Fibroblast of skin of scalp (primary cell): ENCODE measurements around the gene WNK4.

Experiments used
- DNase-seq: peaks from one replicate; pipeline ENCODE4 v3.0.0-alpha.2; 2013

Gene WNK4

DNA sequence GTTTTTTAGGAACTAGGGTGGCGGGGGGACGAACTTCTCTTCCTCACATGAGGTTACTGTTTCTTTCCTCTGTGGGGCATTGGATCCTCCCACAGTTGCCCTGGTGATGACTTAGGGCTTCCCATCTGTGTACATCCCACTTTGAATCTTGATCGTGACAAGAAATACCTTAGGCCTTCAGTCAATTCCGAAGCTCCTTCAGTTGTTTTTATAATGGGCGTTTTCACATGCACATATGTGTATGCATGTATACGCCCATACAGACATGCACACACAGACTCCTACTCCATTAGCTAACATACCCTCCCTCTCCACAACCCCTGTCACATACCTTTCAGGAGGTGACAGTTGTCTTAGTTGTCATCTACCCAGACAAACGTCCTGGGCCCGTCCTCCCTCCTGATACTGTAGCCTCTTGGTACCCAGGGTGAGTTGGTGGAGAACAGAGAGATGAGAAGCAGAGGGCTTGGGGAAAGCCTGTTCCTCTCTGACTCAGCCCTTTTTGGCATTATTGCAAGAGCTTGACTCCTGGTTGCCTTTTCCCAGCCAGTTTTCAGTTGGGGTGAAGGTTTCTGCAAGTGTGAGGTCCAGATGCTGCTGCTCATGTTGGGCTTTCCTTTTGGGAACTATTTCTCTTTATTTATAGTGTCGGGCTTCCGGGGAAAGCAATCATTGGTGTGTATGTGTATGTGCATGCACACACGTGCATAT, 61.7 kb downstream of the WNK4 start:
- no peak for DNase-seq

GRCh38 chr17:42843358-42843934, 63.0 kb downstream of the WNK4 start:
- DNase-seq, result peak; percentile 65

DNA sequence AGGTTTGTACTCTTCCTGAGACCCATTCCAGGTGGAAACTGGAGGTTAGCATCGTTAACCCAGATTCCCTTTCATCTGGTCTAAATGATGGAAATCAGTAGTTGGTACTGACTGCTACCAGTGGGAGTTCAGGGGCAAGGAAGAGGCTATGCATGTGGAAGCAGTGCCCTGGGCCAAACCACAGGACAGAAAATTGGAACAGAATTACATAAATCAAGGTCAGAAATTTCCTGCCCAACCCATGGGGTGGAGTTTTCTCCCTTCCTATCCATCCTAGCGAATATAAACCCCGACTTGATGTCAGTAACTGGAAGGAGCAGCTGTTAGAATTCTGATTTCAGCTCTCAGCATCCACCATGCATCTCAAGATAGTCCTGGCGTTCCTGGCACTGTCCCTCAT, 63.9 kb downstream of the WNK4 start, which contains the start of gene AOC2:
TSS of gene AOC2 (plus strand) at position 310 of the 400 bp plus-strand sequence. CDS start at position 357, 47 bp downstream.
- no peak for DNase-seq

DNA sequence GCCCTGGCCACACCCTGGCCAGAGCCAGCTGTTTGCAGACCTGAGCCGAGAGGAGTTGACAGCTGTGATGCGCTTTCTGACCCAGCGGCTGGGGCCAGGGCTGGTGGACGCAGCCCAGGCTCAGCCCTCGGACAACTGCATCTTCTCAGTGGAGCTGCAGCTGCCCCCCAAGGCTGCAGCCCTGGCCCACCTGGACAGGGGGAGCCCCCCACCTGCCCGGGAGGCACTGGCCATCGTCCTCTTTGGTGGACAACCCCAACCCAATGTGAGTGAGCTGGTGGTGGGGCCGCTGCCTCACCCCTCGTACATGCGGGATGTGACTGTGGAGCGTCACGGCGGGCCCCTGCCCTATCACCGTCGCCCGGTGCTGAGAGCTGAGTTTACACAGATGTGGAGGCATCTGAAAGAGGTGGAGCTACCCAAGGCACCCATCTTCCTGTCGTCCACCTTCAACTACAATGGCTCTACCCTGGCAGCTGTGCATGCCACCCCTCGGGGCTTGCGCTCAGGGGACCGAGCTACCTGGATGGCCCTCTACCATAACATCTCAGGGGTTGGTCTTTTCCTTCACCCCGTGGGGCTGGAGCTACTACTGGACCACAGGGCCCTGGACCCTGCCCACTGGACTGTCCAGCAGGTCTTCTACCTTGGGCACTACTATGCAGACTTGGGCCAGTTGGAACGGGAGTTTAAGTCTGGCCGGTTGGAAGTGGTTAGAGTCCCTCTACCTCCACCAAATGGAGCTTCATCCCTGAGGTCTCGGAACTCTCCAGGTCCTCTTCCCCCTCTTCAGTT, 64.5 kb downstream of the WNK4 start:
- no peak for DNase-seq

DNA sequence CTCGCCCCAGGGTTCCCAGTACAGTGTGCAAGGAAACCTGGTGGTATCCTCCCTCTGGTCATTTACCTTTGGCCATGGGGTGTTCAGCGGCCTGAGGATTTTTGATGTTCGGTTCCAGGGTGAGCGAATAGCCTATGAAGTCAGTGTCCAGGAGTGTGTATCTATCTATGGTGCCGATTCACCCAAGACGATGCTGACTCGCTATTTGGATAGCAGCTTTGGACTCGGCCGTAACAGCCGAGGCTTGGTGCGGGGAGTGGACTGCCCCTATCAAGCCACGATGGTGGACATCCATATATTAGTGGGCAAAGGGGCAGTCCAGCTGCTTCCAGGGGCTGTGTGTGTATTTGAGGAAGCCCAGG, 65.1 kb downstream of the WNK4 start:
- no peak for DNase-seq

GRCh38 chr17:42845918-42846593, 65.6 kb downstream of the WNK4 start:
- no peak for DNase-seq
